Subcutaneous abdominal adipose tissue (tissue), 5 donors: ENCODE measurements around the gene CLSTN1.
"Not testable (repeated sequence)": the region's sequence is repeated elsewhere in the genome, so short reads cannot be mapped to it uniquely, and the experiment has no call there.

Experiments used
- H3K27ac ChIP-seq: one replicate; pipeline ENCODE4 v1.7.0; 2013; ENCODE audit warnings: low read depth, mild to moderate bottlenecking, inconsistent platforms, low read length, moderate library complexity
- H3K27me3 ChIP-seq, 5 donors: one replicate each; pipeline ENCODE4 v1.7.0; 2013; ENCODE audit warnings: low read length in 5 of 5, inconsistent platforms in 1 of 5; ENCODE audit not compliant: control insufficient read depth in 5 of 5, insufficient read depth in 4 of 5
- H3K36me3 ChIP-seq, 5 donors: one replicate each; pipeline ENCODE4 v1.7.0; 2013; ENCODE audit warnings: low read length in 5 of 5; ENCODE audit not compliant: control insufficient read depth in 5 of 5, insufficient read depth in 5 of 5
- H3K4me1 ChIP-seq, 5 donors: one replicate each; pipeline ENCODE4 v1.7.0; 2013; ENCODE audit warnings: low read length in 5 of 5, mild to moderate bottlenecking in 3 of 5, moderate library complexity in 1 of 5; ENCODE audit not compliant: control insufficient read depth in 5 of 5, insufficient read depth in 5 of 5
- H3K4me3 ChIP-seq, 5 donors: one replicate each; pipeline ENCODE4 v1.7.0; 2013; ENCODE audit warnings: low read length in 5 of 5, low read depth in 1 of 5
- H3K9ac ChIP-seq, 5 donors: one replicate each; pipeline ENCODE4 v1.7.0; 2013; ENCODE audit warnings: low read length in 5 of 5, mild to moderate bottlenecking in 4 of 5, moderate library complexity in 3 of 5
- H3K9me3 ChIP-seq, 5 donors: one replicate each; pipeline ENCODE4 v1.7.0; 2013; ENCODE audit warnings: low read length in 5 of 5; ENCODE audit not compliant: control insufficient read depth in 5 of 5
- donor health status: healthy.
- donor health status: healthy.
- donor health status: healthy.
- donor health status: healthy.
- donor health status: healthy.

The CLSTN1 gene

DNA sequence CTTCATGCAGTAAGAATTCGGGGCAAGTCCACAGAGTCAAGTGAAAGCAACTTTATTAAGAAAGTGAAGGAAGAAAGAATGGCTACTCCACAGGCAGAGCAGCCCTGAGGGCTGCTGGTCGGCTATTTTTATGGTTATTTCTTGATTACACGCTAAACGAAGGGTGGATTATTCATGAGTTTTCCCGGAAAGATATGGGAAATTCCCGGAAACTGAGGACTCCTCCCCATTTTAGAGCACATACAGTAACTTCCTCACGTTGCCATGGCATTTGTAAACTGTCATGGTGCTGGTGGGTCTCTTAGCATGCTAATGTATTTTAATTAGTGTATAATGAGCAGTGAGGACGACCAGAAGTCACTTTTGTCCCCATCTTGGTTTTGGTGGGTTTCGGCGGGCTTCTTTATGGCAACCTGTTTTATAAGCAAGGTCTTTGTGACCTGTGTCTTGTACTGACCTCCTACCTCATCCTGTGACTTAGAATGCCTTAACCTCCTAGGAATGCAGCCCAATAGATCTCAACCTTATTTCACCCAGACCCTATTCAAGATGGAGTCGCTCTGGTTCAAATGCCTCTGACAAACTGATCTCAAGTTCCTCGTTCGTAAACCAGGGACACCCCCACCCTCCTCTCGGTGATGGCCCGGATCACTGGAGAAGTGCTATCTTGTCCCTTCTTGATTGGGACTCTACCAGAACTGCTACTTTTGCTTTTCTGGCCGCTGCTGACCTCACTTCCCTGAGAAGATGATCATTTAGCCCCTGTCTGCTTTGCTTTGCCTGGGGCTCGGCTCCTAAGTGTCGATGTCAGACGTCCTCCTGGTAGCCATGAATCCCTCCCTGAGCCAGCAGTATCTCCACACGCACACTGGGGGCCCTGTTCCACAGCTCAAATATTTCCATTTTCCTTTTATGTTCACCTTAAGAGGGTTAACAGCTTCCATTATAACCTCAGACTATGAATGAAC is 48.8 kb downstream of the CLSTN1 start:
- Histone ChIP-seq H3K9ac (no peak overlapping the region), H3K4me1 (peaks cover 0 to 2% (median 0%) of the 10 kb centered on the region in 5 donors), H3K27ac (no peak overlapping the region), H3K9me3 (no peaks in the 10 kb centered on the region), H3K36me3 (peaks cover 0 to 11% (median 9%) of the 10 kb centered on the region in 5 donors), H3K27me3 (no peaks in the 10 kb centered on the region), H3K4me3 (no peak overlapping the region)

DNA sequence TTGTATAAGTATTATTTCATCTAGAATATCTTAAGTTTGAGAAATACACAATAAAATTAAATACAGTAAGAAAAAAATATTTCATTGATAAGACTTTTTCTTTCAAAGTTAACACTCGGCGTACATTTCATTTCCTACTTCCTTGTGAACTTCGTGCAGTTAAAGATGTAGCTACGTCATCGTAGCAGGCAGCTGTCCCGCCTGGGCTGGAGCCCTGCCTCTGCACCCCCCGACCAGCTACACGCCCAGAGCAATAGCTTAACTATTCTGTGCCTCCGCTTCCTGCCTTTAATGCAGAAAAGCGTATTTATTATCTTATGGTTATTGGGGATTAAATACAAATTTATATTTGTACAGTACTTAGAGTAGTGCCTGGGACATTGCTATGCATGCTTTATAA is 53.5 kb downstream of the CLSTN1 start:
- Histone ChIP-seq H3K4me3 (no peak overlapping the region), H3K27me3 (no peaks in the 10 kb centered on the region), H3K27ac (no peak overlapping the region), H3K9me3 (no peaks in the 10 kb centered on the region), H3K9ac (no peak overlapping the region), H3K4me1 (no peaks in the 10 kb centered on the region), H3K36me3 (peaks cover 0 to 11% (median 9%) of the 10 kb centered on the region in 5 donors)

DNA sequence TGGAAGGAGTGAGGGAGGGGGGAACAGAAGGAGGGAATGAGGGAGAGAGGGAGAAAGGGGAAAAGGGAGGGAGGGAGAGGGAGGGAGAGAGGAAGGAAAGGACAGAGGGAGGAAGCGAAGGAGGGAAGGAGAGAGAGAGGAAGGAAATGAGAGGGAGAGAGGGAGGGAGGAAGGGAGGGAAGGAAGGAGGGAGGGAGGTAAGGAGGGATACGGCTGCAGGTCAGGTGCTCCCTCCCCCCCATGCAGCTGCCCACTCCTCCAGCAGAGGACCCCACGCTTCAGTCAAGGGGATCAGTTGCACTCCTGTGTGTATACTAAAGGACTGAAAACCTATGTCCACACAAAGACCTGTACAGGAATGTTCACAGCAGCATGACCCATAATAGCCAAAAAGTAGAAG is 54.8 kb downstream of the CLSTN1 start:
- peaks cover 0 to 11% (median 9%) of the 10 kb centered on the region in 5 donors for H3K36me3 ChIP-seq
- no peak overlapping the region for H3K4me3 ChIP-seq
- H3K27ac ChIP-seq = no peak overlapping the region
- H3K27me3 ChIP-seq = no peaks in the 10 kb centered on the region
- no peak overlapping the region for H3K9ac ChIP-seq
- H3K9me3 ChIP-seq = no peaks in the 10 kb centered on the region
- H3K4me1 ChIP-seq = peaks cover 0 to 5% (median 4%) of the 10 kb centered on the region in 5 donors

DNA sequence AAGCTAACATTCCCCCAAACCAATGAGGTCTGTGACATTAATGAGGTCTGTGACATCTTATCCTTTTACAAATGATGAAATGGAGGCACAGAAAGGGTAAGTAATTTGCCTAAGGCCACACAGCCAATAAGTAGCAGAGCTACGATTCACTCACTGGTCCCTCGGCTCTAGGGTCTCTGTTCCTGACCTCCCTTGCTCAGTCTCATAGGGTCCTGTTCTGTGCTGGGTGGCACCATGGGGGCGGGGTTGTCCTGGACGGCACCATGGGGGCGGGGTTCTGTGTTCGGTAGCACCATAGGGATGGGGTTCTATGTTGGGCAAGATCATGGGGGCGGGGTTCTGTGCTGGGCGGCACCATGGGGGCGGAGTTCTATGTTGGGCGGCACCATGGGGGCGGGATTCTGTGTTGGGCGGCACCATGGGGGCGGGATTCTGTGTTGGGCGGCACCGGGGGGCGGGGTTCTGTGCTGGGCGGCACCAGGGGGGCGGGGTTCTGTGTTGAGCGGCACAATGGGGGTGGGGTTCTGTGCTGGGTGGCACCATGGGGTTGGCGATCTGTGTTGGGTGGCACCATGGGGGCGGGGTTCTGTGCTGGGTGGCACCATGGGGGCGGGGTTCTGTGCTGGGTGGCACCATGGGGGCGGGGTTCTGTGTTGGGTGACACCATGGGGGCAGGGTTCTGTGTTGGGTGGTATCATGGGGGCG is 55.6 kb downstream of the CLSTN1 start:
- Histone ChIP-seq H3K9ac (no peak overlapping the region), H3K27ac (no peak overlapping the region), H3K27me3 (no peaks in the 10 kb centered on the region), H3K4me1 (peaks cover 0 to 5% (median 4%) of the 10 kb centered on the region in 5 donors), H3K9me3 (no peaks in the 10 kb centered on the region), H3K4me3 (no peak overlapping the region), H3K36me3 (peaks cover 0 to 10% (median 9%) of the 10 kb centered on the region in 5 donors)

DNA sequence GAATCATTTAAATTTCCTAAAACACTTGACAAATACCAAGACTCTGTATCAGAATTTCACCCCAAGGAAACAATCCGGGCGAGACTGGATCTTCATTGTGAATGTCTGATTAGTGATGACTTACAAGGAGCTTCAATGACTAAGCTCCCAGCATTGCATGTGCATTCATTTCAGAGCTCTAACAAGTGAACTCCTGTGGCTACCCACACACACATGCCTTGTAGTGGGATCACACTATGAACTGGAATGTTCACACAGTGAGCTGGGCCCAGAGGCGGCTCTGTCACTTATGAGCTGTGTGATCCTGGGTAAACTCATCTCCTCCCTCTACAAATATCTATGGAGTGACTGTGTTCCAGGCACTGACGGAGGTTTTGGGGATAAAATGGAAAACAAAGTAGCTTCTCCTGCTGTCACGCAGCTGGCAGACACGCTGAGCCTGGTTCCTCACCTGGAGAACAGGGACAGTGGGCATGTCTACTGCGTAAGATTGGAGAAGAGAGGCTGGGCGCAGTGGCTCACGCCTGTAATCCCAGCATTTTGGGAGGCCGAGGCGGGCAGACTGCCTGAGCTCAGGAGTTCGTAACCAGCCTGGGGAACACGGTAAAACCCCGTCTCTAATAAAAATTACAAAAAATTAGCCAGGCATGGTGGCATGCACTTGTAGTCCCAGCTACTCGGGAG is 56.9 kb downstream of the CLSTN1 start:
- Histone ChIP-seq H3K4me3 (no peak overlapping the region), H3K4me1 (peaks cover 0 to 5% (median 4%) of the 10 kb centered on the region in 5 donors), H3K9me3 (no peaks in the 10 kb centered on the region), H3K27me3 (no peaks in the 10 kb centered on the region), H3K36me3 (peaks cover 0 to 2% (median 0%) of the 10 kb centered on the region in 5 donors), H3K9ac (no peak overlapping the region), H3K27ac (no peak overlapping the region)

DNA sequence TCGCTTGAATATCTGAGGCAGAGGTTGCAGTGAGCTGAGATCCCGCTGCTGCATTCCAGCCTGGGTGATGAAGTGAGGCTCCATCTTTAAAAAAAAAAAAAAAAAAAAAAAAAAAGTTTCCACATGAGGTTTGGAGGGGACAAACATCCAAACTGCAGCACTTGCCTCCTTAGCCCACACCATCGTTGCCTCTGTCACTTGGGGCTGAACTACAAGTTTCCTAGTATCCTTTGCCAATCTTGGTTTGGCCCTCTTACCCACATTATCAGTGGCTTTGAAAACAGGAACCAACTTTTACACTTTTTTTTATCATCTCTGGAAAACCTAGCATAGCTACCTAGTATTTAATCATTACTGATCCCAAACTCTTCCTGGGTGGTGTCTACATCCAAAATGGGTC is 59.2 kb downstream of the CLSTN1 start:
- no peaks in the 10 kb centered on the region for H3K9me3 ChIP-seq
- H3K9ac ChIP-seq = no peak overlapping the region
- H3K27ac ChIP-seq = no peak overlapping the region
- peaks cover 0 to 2% (median 0%) of the 10 kb centered on the region in 5 donors for H3K36me3 ChIP-seq
- no peak overlapping the region for H3K4me3 ChIP-seq
- H3K27me3 ChIP-seq = no peaks in the 10 kb centered on the region
- H3K4me1 ChIP-seq = peaks cover 0 to 5% (median 4%) of the 10 kb centered on the region in 5 donors

DNA sequence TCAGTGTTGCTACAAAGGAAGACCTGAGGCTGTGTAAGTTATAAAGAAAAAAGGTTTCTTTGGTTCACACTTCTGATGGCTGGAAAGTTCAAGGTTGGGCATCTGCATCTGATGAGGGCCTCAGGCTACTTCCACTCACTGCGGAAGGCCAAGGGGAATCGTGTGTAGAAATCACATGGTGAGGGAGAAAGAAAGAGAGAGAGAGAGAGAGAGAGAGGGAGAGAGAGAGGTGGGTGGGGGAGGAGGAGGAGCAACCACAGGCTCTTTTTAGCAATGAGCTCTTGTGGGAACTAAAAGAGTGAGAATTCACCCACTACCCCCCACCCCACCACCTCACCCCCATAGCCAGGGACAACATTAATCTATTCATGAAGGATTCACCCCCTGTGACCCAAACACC is 59.9 kb downstream of the CLSTN1 start:
- Histone ChIP-seq H3K36me3 (peaks cover 0 to 2% (median 0%) of the 10 kb centered on the region in 5 donors), H3K4me1 (peaks cover 0 to 5% (median 4%) of the 10 kb centered on the region in 5 donors), H3K27ac (no peak overlapping the region), H3K9ac (no peak overlapping the region), H3K4me3 (no peak overlapping the region), H3K27me3 (no peaks in the 10 kb centered on the region), H3K9me3 (no peaks in the 10 kb centered on the region)

DNA sequence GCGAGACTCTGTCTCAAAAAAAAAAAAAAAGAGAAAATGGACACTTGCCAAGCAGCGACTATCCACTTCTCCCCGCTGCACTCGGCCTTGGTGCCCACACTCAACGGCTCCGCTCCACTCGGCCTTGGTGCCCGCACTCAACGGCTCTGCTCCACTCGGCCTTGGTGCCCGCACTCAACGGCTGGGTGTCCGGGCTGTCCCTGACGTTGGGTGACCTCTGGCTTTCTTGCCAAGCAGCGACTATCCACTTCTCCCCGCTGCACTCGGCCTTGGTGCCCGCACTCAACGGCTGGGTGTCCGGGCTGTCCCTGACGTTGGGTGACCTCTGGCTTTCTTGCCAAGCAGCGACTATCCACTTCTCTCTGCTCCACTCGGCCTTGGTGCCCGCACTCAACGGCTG is 61.3 kb downstream of the CLSTN1 start:
- H3K4me1 ChIP-seq, H3K4me3 ChIP-seq, H3K27me3 ChIP-seq, H3K36me3 ChIP-seq, H3K9me3 ChIP-seq, H3K27ac ChIP-seq, H3K9ac ChIP-seq: not testable (repeated sequence)

DNA sequence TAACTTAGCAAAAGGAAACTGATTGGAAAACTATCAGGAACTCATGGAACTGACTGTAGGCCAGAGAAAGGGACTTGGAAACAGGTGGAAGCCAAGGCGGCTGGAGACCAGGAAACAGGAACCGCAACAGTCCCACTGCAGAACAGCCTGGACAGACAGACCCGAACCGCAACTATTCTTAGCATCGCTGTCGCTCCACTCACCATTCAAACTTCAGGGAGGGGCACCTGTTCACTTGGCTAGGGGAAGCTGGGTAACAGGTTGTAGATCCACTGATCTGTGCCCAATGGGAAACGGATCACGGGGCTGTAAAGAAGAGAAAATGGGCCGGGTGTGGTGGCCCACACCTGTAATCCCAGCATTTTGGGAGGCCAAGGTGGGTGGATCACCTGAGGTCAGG is 61.9 kb downstream of the CLSTN1 start:
- no peak overlapping the region for H3K27ac ChIP-seq
- H3K9ac ChIP-seq = no peak overlapping the region
- peaks cover 0 to 2% (median 0%) of the 10 kb centered on the region in 5 donors for H3K36me3 ChIP-seq
- H3K4me3 ChIP-seq = no peak overlapping the region
- H3K9me3 ChIP-seq = no peaks in the 10 kb centered on the region
- peaks cover 0 to 5% (median 4%) of the 10 kb centered on the region in 5 donors for H3K4me1 ChIP-seq
- H3K27me3 ChIP-seq = no peaks in the 10 kb centered on the region
